Liver (tissue), 9 donors: ENCODE results near the gene ZIC3. TPM values are rescaled to one million over a fixed set of nuclear protein-coding genes. Genes with fewer than 3 reads are reported as not detected.

ENCODE experiments used
- DNase-seq: peaks from one replicate; pipeline ENCODE4 v3.0.0-alpha.2; 2017; ENCODE audit warnings: low spot score
- H3K27ac ChIP-seq, 2 donors: one replicate each; pipeline ENCODE4 v1.7.0; 2013; ENCODE audit warnings: inconsistent platforms in 2 of 2, low read length in 2 of 2, control low read depth in 1 of 2, low read depth in 1 of 2, mild to moderate bottlenecking in 1 of 2
- H3K27me3 ChIP-seq, 4 donors: one replicate each; pipeline versions ENCODE4 v1.6.1 to v1.7.0; 2013; ENCODE audit warnings: low read length in 3 of 4, inconsistent platforms in 1 of 4, mild to moderate bottlenecking in 1 of 4, moderate library complexity in 1 of 4; ENCODE audit not compliant: control insufficient read depth in 4 of 4, insufficient read depth in 4 of 4
- H3K36me3 ChIP-seq, 4 donors: one replicate each; pipeline versions ENCODE4 v1.6.1 to v1.7.0; 2013; ENCODE audit warnings: low read length in 3 of 4, mild to moderate bottlenecking in 3 of 4, low read depth in 1 of 4, moderate library complexity in 1 of 4; ENCODE audit not compliant: control insufficient read depth in 4 of 4, insufficient read depth in 3 of 4
- H3K4me1 ChIP-seq, 4 donors: one replicate each; pipeline versions ENCODE4 v1.6.1 to v1.7.0; 2013; ENCODE audit warnings: low read length in 3 of 4, mild to moderate bottlenecking in 3 of 4, moderate library complexity in 1 of 4; ENCODE audit not compliant: control insufficient read depth in 4 of 4, insufficient read depth in 4 of 4
- H3K4me3 ChIP-seq, 3 donors: one replicate each; pipeline versions ENCODE4 v1.6.1 to v1.7.0; 2013; ENCODE audit warnings: low read length in 3 of 3, control low read depth in 1 of 3, low read depth in 1 of 3, mild to moderate bottlenecking in 1 of 3
- H3K9ac ChIP-seq, 2 donors: one replicate each; pipeline ENCODE4 v1.7.0; 2013; ENCODE audit warnings: low read length in 2 of 2, mild to moderate bottlenecking in 2 of 2, moderate library complexity in 2 of 2, control low read depth in 1 of 2, low read depth in 1 of 2
- H3K9me3 ChIP-seq, 4 donors: one replicate each; pipeline versions ENCODE4 v1.6.1 to v1.7.0; 2013; ENCODE audit warnings: low read length in 3 of 4; ENCODE audit not compliant: control insufficient read depth in 4 of 4
- EGR1 ChIP-seq, 2 donors: IDR thresholded peaks; 2 replicates each; pipeline ENCODE4 v1.6.1; 2016 to 2018; ENCODE audit warnings: antibody characterized with exemption in 2 of 2, low read depth in 2 of 2
- FOXA2 ChIP-seq: IDR thresholded peaks from 2 replicates; pipeline ENCODE4 v1.6.1; 2016; ENCODE audit warnings: antibody characterized with exemption
- GABPA ChIP-seq, 2 donors: IDR thresholded peaks in 1 of 2; conservative IDR thresholded peaks in 1 of 2; 2 replicates each; pipeline ENCODE4 v1.6.1; 2016; ENCODE audit warnings: antibody characterized with exemption in 2 of 2, mild to moderate bottlenecking in 1 of 2, moderate library complexity in 1 of 2
- HNF4A ChIP-seq, 2 donors: conservative IDR thresholded peaks; 2 replicates each; pipeline ENCODE4 v1.6.1; 2016; ENCODE audit warnings: antibody characterized with exemption in 2 of 2, mild to moderate bottlenecking in 2 of 2
- HNF4G ChIP-seq: IDR thresholded peaks from 2 replicates; pipeline ENCODE4 v1.6.1; 2016; ENCODE audit warnings: antibody characterized with exemption
- JUND ChIP-seq, 2 donors: IDR thresholded peaks; 2 replicates each; pipeline ENCODE4 v1.6.1; 2016; ENCODE audit warnings: antibody characterized with exemption in 2 of 2
- NR2F2 ChIP-seq: IDR thresholded peaks from 2 replicates; pipeline ENCODE4 v1.6.1; 2016; ENCODE audit warnings: antibody characterized with exemption
- RAD21 ChIP-seq, 2 donors: IDR thresholded peaks; 2 replicates each; pipeline ENCODE4 v1.6.1; 2016; ENCODE audit warnings: antibody characterized with exemption in 2 of 2, mild to moderate bottlenecking in 2 of 2
- RXRA ChIP-seq, 2 donors: IDR thresholded peaks; 2 replicates each; pipeline ENCODE4 v1.6.1; 2017 to 2018; ENCODE audit warnings: antibody characterized with exemption in 2 of 2, mild to moderate bottlenecking in 1 of 2
- SP1 ChIP-seq: IDR thresholded peaks from 2 replicates; pipeline ENCODE4 v1.6.1; 2018; ENCODE audit warnings: antibody characterized with exemption, mild to moderate bottlenecking
- TAF1 ChIP-seq: conservative IDR thresholded peaks from 2 replicates; pipeline ENCODE4 v1.6.1; 2016; ENCODE audit warnings: antibody characterized with exemption, mild to moderate bottlenecking
- YY1 ChIP-seq: IDR thresholded peaks from 2 replicates; pipeline ENCODE4 v1.6.1; 2016; ENCODE audit warnings: antibody characterized with exemption, mild to moderate bottlenecking
- WGBS: extraction: QIAGEN DNeasy Blood & Tissue Kit; methylation state at CpG from one replicate; pipeline ENCODE4 v1.1.7; 2013; 5-methylcytosine and 5-hydroxymethylcytosine counted together
- polyA plus RNA-seq, 2 donors: library from polyadenylated mRNA; stranded (reverse) in 1 of 2; unstranded in 1 of 2; fragments of 200-250 nt in 1 of 2; fragments of >200 nt in 1 of 2; fragmentation: Nextera tagmentation in 1 of 2; extraction: Ambion mirVana in 1 of 2; gene quantifications; one replicate each; pipeline versions ENCODE4 v1.2.1 to v1.2.3, GENCODE V29; 2013 to 2015
- total RNA-seq, 2 donors: library from RNA; depleted of rRNA; stranded (reverse); fragments of >200 nt; gene quantifications; one replicate each; pipeline ENCODE4 v1.2.3, GENCODE V29; 2014
- TF ChIP-seq, protein P1 (sequence below): IDR thresholded peaks from 2 replicates; pipeline ENCODE4 v1.6.1; 2016; ENCODE audit warnings: antibody characterized with exemption
- TF ChIP-seq, protein P2 (sequence below): IDR thresholded peaks from 2 replicates; pipeline ENCODE4 v1.6.1; 2016; ENCODE audit warnings: antibody characterized with exemption, mild to moderate bottlenecking
- TF ChIP-seq, protein P3 (sequence below): fragments of 150-350 bp; IDR thresholded peaks from 2 replicates; pipeline ENCODE4 v1.5.1; 2017; ENCODE audit warnings: improper control_type of control experiment, low read depth, low read length; ENCODE audit not compliant: missing input control
- TF ChIP-seq, protein P4 (sequence below): IDR thresholded peaks from 2 replicates; pipeline ENCODE4 v1.6.1; 2016; ENCODE audit warnings: antibody characterized with exemption
- donor health status: healthy.
- donor health status: healthy.
- donor health status: healthy.
- donor health status: healthy.
- donor health status: healthy.

Gene ZIC3
- total RNA-seq (not detected), polyA plus RNA-seq (not detected)

DNA sequence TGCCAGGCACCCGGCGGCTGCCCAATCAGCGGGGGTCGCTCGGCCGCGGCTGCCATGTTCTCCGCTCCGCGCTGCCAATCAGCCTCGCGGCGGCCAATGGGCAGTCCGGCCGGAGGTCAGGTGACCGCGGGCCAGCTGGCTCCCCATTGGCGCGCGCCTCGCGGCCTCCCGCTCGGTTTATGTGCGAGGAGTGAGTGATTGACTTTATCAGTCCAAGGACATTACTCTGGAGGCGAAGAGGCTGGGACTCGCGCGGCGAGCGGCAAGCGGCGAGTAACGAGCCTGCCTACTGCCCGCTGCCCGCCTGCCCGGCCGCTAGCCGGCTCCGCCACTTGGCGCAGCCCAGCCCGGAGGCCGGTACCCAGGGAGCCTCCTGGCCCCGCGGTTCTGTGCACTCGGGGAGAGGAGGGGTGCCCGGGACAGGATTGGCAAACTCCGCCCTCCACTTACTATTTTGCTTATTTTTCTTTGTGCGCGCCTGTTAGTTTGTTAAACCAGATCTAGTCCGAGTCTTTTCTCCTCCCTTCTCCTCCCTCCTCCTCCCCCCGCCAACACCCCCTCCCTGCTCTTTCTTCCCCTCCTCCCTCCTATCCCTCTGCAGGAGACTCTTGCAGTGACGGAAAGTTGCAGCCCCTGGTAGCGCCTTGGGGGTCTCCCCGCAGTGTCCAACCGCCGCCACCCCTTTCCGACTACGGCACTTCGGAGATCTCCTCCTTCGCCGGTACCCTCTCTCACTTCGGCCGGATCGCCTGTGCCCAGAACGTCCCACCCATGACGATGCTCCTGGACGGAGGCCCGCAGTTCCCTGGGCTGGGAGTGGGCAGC, at the start of gene ZIC3:
ZIC3 (plus strand) TSS at position 207 of the 825 bp plus-strand sequence; CDS start at position 772, 565 bp downstream.
- Histone ChIP-seq H3K36me3 (no peaks in the 10 kb centered on the region), H3K27me3 (peaks cover 0 to 14% (median 2%) of the 10 kb centered on the region in 4 donors), H3K9me3 (no peaks in the 10 kb centered on the region), H3K4me1 (peaks cover 0 to 21% (median 8%) of the 10 kb centered on the region in 4 donors), H3K9ac (no peak within 1 kb of the TSS), H3K27ac (no peak within 1 kb of the TSS), H3K4me3 (peak within 1 kb of the TSS in 2 of 3 donors; percentile 47 to 58)
- WGBS: 6% methylated on average over 69 of the region's 69 CpGs
- DNase-seq: no peak
- TF ChIP-seq RXRA (IDR thresholded peaks at IDR 0.05) (no peak), EGR1 (IDR thresholded peaks at IDR 0.05; ENCODE audit: low read depth in 2 of 2) (no peak)

DNA sequence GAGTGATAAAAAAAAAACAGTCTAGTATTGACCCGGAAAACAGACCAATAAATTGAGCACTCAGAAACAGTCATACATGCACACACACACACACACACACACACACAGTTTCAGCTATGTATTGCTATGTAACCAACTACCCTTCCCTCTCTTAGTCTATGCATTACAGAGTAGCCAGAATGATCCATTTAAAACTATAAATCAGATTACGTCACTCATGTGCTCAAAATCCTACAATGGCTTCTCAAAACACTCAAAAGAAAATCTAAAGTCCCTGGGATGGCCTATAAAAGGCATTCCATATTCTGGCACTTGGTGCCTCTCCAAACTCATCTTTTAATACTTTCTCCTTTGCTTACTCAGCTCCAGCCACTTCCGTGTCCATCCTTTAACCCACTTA, 46.5 kb upstream of the ZIC3 start:
- no peak for DNase-seq
- Histone ChIP-seq H3K9ac (no peak overlapping the region), H3K4me3 (no peak overlapping the region), H3K27ac (no peak overlapping the region), H3K27me3 (peaks cover 0 to 3% (median 0%) of the 10 kb centered on the region in 4 donors), H3K36me3 (no peaks in the 10 kb centered on the region), H3K4me1 (no peaks in the 10 kb centered on the region), H3K9me3 (no peaks in the 10 kb centered on the region)
- TF ChIP-seq SP1 (no peak), FOXA2 (no peak), JUND (IDR thresholded peaks at IDR 0.05) (no peak), YY1 (no peak), TAF1 (no peak), HNF4G (no peak), RAD21 (IDR thresholded peaks at IDR 0.05) (no peak), GABPA (IDR thresholded peaks at IDR 0.05 in 1 of 2, conservative IDR thresholded peaks at IDR 0.05 in 1 of 2) (no peak), HNF4A (conservative IDR thresholded peaks at IDR 0.05) (no peak), NR2F2 (no peak), RXRA (IDR thresholded peaks at IDR 0.05) (no peak)
- TF ChIP-seq, protein P1, sequence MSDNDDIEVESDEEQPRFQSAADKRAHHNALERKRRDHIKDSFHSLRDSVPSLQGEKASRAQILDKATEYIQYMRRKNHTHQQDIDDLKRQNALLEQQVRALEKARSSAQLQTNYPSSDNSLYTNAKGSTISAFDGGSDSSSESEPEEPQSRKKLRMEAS: no peak
- TF ChIP-seq, protein P2, sequence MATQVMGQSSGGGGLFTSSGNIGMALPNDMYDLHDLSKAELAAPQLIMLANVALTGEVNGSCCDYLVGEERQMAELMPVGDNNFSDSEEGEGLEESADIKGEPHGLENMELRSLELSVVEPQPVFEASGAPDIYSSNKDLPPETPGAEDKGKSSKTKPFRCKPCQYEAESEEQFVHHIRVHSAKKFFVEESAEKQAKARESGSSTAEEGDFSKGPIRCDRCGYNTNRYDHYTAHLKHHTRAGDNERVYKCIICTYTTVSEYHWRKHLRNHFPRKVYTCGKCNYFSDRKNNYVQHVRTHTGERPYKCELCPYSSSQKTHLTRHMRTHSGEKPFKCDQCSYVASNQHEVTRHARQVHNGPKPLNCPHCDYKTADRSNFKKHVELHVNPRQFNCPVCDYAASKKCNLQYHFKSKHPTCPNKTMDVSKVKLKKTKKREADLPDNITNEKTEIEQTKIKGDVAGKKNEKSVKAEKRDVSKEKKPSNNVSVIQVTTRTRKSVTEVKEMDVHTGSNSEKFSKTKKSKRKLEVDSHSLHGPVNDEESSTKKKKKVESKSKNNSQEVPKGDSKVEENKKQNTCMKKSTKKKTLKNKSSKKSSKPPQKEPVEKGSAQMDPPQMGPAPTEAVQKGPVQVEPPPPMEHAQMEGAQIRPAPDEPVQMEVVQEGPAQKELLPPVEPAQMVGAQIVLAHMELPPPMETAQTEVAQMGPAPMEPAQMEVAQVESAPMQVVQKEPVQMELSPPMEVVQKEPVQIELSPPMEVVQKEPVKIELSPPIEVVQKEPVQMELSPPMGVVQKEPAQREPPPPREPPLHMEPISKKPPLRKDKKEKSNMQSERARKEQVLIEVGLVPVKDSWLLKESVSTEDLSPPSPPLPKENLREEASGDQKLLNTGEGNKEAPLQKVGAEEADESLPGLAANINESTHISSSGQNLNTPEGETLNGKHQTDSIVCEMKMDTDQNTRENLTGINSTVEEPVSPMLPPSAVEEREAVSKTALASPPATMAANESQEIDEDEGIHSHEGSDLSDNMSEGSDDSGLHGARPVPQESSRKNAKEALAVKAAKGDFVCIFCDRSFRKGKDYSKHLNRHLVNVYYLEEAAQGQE: no peak
- TF ChIP-seq, protein P3, sequence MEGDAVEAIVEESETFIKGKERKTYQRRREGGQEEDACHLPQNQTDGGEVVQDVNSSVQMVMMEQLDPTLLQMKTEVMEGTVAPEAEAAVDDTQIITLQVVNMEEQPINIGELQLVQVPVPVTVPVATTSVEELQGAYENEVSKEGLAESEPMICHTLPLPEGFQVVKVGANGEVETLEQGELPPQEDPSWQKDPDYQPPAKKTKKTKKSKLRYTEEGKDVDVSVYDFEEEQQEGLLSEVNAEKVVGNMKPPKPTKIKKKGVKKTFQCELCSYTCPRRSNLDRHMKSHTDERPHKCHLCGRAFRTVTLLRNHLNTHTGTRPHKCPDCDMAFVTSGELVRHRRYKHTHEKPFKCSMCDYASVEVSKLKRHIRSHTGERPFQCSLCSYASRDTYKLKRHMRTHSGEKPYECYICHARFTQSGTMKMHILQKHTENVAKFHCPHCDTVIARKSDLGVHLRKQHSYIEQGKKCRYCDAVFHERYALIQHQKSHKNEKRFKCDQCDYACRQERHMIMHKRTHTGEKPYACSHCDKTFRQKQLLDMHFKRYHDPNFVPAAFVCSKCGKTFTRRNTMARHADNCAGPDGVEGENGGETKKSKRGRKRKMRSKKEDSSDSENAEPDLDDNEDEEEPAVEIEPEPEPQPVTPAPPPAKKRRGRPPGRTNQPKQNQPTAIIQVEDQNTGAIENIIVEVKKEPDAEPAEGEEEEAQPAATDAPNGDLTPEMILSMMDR: no peak
- TF ChIP-seq, protein P4, sequence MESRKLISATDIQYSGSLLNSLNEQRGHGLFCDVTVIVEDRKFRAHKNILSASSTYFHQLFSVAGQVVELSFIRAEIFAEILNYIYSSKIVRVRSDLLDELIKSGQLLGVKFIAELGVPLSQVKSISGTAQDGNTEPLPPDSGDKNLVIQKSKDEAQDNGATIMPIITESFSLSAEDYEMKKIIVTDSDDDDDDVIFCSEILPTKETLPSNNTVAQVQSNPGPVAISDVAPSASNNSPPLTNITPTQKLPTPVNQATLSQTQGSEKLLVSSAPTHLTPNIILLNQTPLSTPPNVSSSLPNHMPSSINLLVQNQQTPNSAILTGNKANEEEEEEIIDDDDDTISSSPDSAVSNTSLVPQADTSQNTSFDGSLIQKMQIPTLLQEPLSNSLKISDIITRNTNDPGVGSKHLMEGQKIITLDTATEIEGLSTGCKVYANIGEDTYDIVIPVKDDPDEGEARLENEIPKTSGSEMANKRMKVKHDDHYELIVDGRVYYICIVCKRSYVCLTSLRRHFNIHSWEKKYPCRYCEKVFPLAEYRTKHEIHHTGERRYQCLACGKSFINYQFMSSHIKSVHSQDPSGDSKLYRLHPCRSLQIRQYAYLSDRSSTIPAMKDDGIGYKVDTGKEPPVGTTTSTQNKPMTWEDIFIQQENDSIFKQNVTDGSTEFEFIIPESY: no peak
- WGBS: 56% methylated on average over 3 of the region's 3 CpGs
